Liver (tissue), 3 donors: ENCODE measurements around the gene GATAD2B.

Experiments used
- RAD21 ChIP-seq, 2 donors: IDR thresholded peaks; 2 replicates each; pipeline ENCODE4 v1.6.1; 2016; ENCODE audit warnings: antibody characterized with exemption in 2 of 2, mild to moderate bottlenecking in 2 of 2
- SP1 ChIP-seq: IDR thresholded peaks from 2 replicates; pipeline ENCODE4 v1.6.1; 2018; ENCODE audit warnings: antibody characterized with exemption, mild to moderate bottlenecking
- YY1 ChIP-seq: IDR thresholded peaks from 2 replicates; pipeline ENCODE4 v1.6.1; 2016; ENCODE audit warnings: antibody characterized with exemption, mild to moderate bottlenecking
- TF ChIP-seq, protein P1 (sequence below): fragments of 150-350 bp; IDR thresholded peaks from 2 replicates; pipeline ENCODE4 v1.5.1; 2017; ENCODE audit warnings: improper control_type of control experiment, low read depth, low read length; ENCODE audit not compliant: missing input control
- TF ChIP-seq, protein P2 (sequence below): IDR thresholded peaks from 2 replicates; pipeline ENCODE4 v1.6.1; 2016; ENCODE audit warnings: antibody characterized with exemption
- TF ChIP-seq, protein P3 (sequence below): IDR thresholded peaks from 2 replicates; pipeline ENCODE4 v1.6.1; 2016; ENCODE audit warnings: antibody characterized with exemption
- donor health status: healthy.
- donor health status: healthy.

DNA sequence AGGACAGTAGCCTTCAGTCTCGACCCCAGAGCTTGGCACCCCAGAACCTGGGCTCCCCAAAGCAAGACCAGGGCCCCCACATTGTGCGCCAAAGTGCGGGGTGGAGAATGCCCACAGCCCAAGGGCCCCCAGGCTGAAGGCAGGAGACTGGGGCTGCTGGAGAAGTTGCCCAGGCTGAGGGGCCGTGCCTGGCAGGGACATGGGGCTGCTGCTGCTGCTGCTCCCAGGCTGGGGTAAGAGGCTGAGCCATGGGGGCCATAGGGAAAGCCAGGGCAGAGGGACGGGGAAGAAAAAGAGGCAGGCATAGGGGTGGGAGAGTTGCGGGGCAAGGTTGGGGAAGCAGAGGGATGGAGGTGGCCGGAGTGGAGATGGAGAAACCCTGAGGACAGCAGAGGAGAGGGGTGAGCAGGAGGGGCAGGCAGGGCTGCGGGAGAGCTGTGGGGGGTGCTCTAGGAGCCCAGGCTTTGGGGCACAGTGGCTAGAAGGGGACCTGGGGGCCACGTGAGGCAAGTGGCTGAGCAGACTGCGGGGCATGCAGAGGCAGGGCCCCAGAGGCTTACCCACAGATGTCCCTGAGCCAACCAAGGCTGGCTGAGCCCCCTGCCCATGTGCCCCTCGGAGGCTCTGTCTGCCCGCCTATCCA is 128.7 kb downstream of the GATAD2B start:
- TF ChIP-seq, protein P1, sequence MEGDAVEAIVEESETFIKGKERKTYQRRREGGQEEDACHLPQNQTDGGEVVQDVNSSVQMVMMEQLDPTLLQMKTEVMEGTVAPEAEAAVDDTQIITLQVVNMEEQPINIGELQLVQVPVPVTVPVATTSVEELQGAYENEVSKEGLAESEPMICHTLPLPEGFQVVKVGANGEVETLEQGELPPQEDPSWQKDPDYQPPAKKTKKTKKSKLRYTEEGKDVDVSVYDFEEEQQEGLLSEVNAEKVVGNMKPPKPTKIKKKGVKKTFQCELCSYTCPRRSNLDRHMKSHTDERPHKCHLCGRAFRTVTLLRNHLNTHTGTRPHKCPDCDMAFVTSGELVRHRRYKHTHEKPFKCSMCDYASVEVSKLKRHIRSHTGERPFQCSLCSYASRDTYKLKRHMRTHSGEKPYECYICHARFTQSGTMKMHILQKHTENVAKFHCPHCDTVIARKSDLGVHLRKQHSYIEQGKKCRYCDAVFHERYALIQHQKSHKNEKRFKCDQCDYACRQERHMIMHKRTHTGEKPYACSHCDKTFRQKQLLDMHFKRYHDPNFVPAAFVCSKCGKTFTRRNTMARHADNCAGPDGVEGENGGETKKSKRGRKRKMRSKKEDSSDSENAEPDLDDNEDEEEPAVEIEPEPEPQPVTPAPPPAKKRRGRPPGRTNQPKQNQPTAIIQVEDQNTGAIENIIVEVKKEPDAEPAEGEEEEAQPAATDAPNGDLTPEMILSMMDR: no peak
- TF ChIP-seq YY1 (no peak), SP1 (no peak), RAD21 (IDR thresholded peaks at IDR 0.05) (no peak)
- TF ChIP-seq, protein P2, sequence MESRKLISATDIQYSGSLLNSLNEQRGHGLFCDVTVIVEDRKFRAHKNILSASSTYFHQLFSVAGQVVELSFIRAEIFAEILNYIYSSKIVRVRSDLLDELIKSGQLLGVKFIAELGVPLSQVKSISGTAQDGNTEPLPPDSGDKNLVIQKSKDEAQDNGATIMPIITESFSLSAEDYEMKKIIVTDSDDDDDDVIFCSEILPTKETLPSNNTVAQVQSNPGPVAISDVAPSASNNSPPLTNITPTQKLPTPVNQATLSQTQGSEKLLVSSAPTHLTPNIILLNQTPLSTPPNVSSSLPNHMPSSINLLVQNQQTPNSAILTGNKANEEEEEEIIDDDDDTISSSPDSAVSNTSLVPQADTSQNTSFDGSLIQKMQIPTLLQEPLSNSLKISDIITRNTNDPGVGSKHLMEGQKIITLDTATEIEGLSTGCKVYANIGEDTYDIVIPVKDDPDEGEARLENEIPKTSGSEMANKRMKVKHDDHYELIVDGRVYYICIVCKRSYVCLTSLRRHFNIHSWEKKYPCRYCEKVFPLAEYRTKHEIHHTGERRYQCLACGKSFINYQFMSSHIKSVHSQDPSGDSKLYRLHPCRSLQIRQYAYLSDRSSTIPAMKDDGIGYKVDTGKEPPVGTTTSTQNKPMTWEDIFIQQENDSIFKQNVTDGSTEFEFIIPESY: no peak
- TF ChIP-seq, protein P3, sequence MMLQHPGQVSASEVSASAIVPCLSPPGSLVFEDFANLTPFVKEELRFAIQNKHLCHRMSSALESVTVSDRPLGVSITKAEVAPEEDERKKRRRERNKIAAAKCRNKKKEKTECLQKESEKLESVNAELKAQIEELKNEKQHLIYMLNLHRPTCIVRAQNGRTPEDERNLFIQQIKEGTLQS: no peak
